GM23338 (cell line): ENCODE results near the gene ABI3. TPM values are rescaled to one million over a fixed set of nuclear protein-coding genes. Genes with fewer than 3 reads are reported as not detected.

Source experiments
- ATAC-seq: fragments of 200-7000 bp; cut with Tn5 transposase; 3 replicates; pipeline ENCODE4 v1.9.1; 2020
- DNase-seq: peaks from one replicate; pipeline ENCODE4 v3.0.0-alpha.2; 2015; ENCODE audit warnings: low spot score
- H2AFZ ChIP-seq: fragments of 200-600 bp; sonication (generic); 2 replicates; pipeline ENCODE4 v1.8.0; 2016; ENCODE audit warnings: antibody characterized with exemption, mild to moderate bottlenecking, moderate library complexity
- H3F3A ChIP-seq: fragments of 200-600 bp; sonication (generic); replicated peaks from 2 replicates; pipeline ENCODE4 v1.8.0; 2017; ENCODE audit warnings: antibody characterized with exemption, mixed run types, low read depth
- H3K27ac ChIP-seq: fragments of 200-600 bp; sonication (generic); 2 replicates; pipeline ENCODE4 v1.6.1; 2016; ENCODE audit warnings: low read depth
- H3K27me3 ChIP-seq: fragments of 200-600 bp; sonication (generic); 2 replicates; pipeline ENCODE4 v1.8.0; 2016; ENCODE audit warnings: mild to moderate bottlenecking, mixed run types, moderate library complexity; ENCODE audit not compliant: insufficient read depth
- H3K36me3 ChIP-seq: fragments of 200-600 bp; sonication (generic); 2 replicates; pipeline ENCODE4 v1.8.0; 2016; ENCODE audit warnings: mild to moderate bottlenecking; ENCODE audit not compliant: insufficient read depth
- H3K4me1 ChIP-seq: fragments of 200-600 bp; sonication (generic); 2 replicates; pipeline ENCODE4 v1.8.0; 2016; ENCODE audit warnings: mild to moderate bottlenecking, moderate library complexity; ENCODE audit not compliant: insufficient read depth
- H3K4me2 ChIP-seq: fragments of 200-600 bp; sonication (generic); 2 replicates; pipeline ENCODE4 v1.7.1; 2017; ENCODE audit warnings: mixed run types
- H3K4me3 ChIP-seq: fragments of 200-600 bp; sonication (generic); 2 replicates; pipeline ENCODE4 v1.6.1; 2016; ENCODE audit warnings: mixed run types
- H3K79me2 ChIP-seq: fragments of 200-600 bp; sonication (generic); replicated peaks from 2 replicates; pipeline ENCODE4 v1.8.0; 2017; ENCODE audit warnings: mild to moderate bottlenecking; ENCODE audit not compliant: insufficient read depth
- H3K9me2 ChIP-seq: fragments of 200-600 bp; sonication (generic); 2 replicates; pipeline ENCODE4 v1.8.0; 2017; ENCODE audit not compliant: insufficient read depth
- H4K20me1 ChIP-seq: fragments of 200-600 bp; sonication (generic); replicated peaks from 2 replicates; pipeline ENCODE4 v1.8.0; 2017; ENCODE audit warnings: mild to moderate bottlenecking; ENCODE audit not compliant: insufficient read depth
- H3K27ac Mint-ChIP-seq: 2 replicates; pipeline ENCODE4 v1.8.0; 2020; ENCODE audit warnings: inconsistent platforms, mild to moderate bottlenecking, moderate library complexity, mixed read lengths
- H3K27me3 Mint-ChIP-seq: 3 replicates; pipeline ENCODE4 v1.8.0; 2022; ENCODE audit warnings: low read depth, mild to moderate bottlenecking, moderate library complexity, mixed read lengths, inconsistent platforms; ENCODE audit not compliant: insufficient read depth, poor library complexity
- H3K36me3 Mint-ChIP-seq: 3 replicates; pipeline ENCODE4 v1.8.0; 2021; ENCODE audit warnings: low read depth, mild to moderate bottlenecking, inconsistent platforms, moderate library complexity, mixed read lengths
- H3K4me1 Mint-ChIP-seq: 3 replicates; pipeline ENCODE4 v1.8.0; 2020; ENCODE audit warnings: mild to moderate bottlenecking, inconsistent platforms, mixed read lengths
- H3K4me3 Mint-ChIP-seq: 3 replicates; pipeline ENCODE4 v1.8.0; 2021; ENCODE audit warnings: moderate library complexity, mild to moderate bottlenecking, inconsistent platforms, mixed read lengths
- H3K9me3 Mint-ChIP-seq: 3 replicates; pipeline ENCODE4 v1.8.0; 2020; ENCODE audit warnings: moderate library complexity, mild to moderate bottlenecking, inconsistent platforms, mixed read lengths
- CREB1 ChIP-seq: fragments of 250-450 bp; sonication (Bioruptor Pico); IDR thresholded peaks from 2 replicates; pipeline ENCODE4 v1.5.0; 2020; ENCODE audit warnings: low read depth, mild to moderate bottlenecking, moderate library complexity
- EZH2 ChIP-seq: fragments of 200-600 bp; sonication (generic); IDR thresholded peaks from one replicate; pipeline ENCODE4 v1.8.0; 2017; ENCODE audit warnings: antibody characterized with exemption, mild to moderate bottlenecking, low read depth; ENCODE audit not compliant: unreplicated experiment
- EZH2phosphoT487 ChIP-seq: fragments of 200-600 bp; sonication (generic); IDR thresholded peaks from one replicate; pipeline ENCODE4 v1.8.1; 2018; ENCODE audit warnings: antibody characterized with exemption; ENCODE audit not compliant: unreplicated experiment
- JUNB ChIP-seq: IDR thresholded peaks from one replicate; pipeline ENCODE4 v1.6.1; 2016; ENCODE audit warnings: antibody characterized with exemption; ENCODE audit not compliant: unreplicated experiment
- NANOG ChIP-seq: IDR thresholded peaks from 2 replicates; pipeline ENCODE4 v1.6.1; 2016; ENCODE audit warnings: antibody characterized with exemption, borderline replicate concordance
- POLR2AphosphoS5 ChIP-seq: IDR thresholded peaks from 2 replicates; pipeline ENCODE4 v1.6.1; 2016; ENCODE audit warnings: antibody characterized with exemption, low read depth
- STAT1 ChIP-seq: IDR thresholded peaks from one replicate; pipeline ENCODE4 v1.6.1; 2016; ENCODE audit warnings: antibody characterized with exemption; ENCODE audit not compliant: unreplicated experiment
- ZNF114 ChIP-seq: fragments of 250-450 bp; sonication (Bioruptor Pico); IDR thresholded peaks from 2 replicates; pipeline ENCODE4 v1.5.0; 2020; ENCODE audit warnings: mild to moderate bottlenecking, moderate library complexity
- ZNF331 ChIP-seq: fragments of 250-450 bp; sonication (Bioruptor Pico); IDR thresholded peaks from 2 replicates; pipeline ENCODE4 v1.5.0; 2020; ENCODE audit warnings: low read depth, mild to moderate bottlenecking, moderate library complexity
- polyA plus RNA-seq: library from polyadenylated mRNA; unstranded; fragments of >200 nt; fragmentation: Nextera tagmentation; extraction: Ambion mirVana; gene quantifications from 2 replicates; pipeline ENCODE4 v1.2.1, GENCODE V29; 2016
- total RNA-seq: library from RNA; depleted of rRNA; stranded (reverse); fragments of >200 nt; shearing (Covaris generic); gene quantifications from 2 replicates; pipeline ENCODE4 v1.2.3, GENCODE V29; 2014
- TF ChIP-seq, protein P1 (sequence below): IDR thresholded peaks from 2 replicates; pipeline ENCODE4 v1.6.1; 2016; ENCODE audit warnings: antibody characterized with exemption
- TF ChIP-seq, protein P2 (sequence below): IDR thresholded peaks from one replicate; pipeline ENCODE4 v1.6.1; 2018; ENCODE audit warnings: antibody characterized with exemption; ENCODE audit not compliant: unreplicated experiment
- TF ChIP-seq, protein P3 (sequence below): fragments of 250-450 bp; sonication (Bioruptor Pico); IDR thresholded peaks from 2 replicates; pipeline ENCODE4 v1.5.0; 2020; ENCODE audit warnings: mild to moderate bottlenecking, moderate library complexity
- TF ChIP-seq, protein P4 (sequence below), 2 experiments: fragments of 200-600 bp in 1 of 2; sonication (generic) in 1 of 2; conservative IDR thresholded peaks; 2 replicates each; pipeline versions ENCODE4 v1.5.1 to v1.6.1; 2016 to 2017; ENCODE audit warnings: antibody characterized with exemption in 2 of 2, low read depth in 2 of 2, mild to moderate bottlenecking in 2 of 2, moderate library complexity in 1 of 2

Gene ABI3
- total and polyA plus RNA-seq, 2 experiments from 2014 or later, result 1.8 to 3.0 TPM

DNA sequence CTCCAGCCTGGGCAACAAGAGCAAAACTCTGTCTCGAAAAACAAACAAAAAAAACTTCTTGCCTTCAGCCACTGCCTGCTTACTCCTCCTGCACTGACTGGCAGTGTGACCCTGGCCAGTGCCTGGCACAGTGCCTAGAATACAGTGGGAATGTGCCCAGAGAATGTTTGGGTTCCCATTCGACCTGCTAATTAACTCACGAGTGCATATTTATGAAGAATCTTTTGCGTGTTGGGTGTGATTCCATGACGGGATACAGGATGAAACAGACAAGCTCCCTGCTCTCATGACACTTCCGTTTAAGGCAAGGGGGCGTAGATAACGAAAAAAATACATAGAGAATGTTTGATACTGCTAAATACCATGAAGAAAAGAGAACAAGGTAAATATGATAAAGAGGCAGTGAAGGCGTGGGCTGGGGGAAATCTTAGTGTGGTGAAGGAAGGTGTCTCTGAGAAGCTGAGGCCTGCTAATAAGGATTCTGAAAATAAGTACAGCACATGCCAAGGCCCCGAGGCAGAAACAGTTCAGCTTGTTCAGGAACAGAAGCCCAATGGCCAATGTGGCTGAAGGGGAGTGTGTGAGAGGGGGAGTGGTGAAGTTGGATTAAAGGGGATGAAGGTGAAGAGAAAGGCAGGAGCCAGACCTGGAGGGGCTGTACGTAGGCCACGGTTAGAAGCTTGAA is 4.3 kb downstream of the ABI3 start:
- no peaks in the 10 kb centered on the region for H3K79me2 ChIP-seq
- no peak overlapping the region for H3K27ac Mint-ChIP-seq
- no peaks in the 10 kb centered on the region for H3K27me3 ChIP-seq
- TF ChIP-seq JUNB, result no peak
- TF ChIP-seq ZNF331 (CRISPR knock-in tag), result no peak
- TF ChIP-seq EZH2phosphoT487, result no peak
- TF ChIP-seq, protein P1, sequence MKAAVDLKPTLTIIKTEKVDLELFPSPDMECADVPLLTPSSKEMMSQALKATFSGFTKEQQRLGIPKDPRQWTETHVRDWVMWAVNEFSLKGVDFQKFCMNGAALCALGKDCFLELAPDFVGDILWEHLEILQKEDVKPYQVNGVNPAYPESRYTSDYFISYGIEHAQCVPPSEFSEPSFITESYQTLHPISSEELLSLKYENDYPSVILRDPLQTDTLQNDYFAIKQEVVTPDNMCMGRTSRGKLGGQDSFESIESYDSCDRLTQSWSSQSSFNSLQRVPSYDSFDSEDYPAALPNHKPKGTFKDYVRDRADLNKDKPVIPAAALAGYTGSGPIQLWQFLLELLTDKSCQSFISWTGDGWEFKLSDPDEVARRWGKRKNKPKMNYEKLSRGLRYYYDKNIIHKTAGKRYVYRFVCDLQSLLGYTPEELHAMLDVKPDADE, result no peak
- TF ChIP-seq STAT1, result no peak
- TF ChIP-seq, protein P2, sequence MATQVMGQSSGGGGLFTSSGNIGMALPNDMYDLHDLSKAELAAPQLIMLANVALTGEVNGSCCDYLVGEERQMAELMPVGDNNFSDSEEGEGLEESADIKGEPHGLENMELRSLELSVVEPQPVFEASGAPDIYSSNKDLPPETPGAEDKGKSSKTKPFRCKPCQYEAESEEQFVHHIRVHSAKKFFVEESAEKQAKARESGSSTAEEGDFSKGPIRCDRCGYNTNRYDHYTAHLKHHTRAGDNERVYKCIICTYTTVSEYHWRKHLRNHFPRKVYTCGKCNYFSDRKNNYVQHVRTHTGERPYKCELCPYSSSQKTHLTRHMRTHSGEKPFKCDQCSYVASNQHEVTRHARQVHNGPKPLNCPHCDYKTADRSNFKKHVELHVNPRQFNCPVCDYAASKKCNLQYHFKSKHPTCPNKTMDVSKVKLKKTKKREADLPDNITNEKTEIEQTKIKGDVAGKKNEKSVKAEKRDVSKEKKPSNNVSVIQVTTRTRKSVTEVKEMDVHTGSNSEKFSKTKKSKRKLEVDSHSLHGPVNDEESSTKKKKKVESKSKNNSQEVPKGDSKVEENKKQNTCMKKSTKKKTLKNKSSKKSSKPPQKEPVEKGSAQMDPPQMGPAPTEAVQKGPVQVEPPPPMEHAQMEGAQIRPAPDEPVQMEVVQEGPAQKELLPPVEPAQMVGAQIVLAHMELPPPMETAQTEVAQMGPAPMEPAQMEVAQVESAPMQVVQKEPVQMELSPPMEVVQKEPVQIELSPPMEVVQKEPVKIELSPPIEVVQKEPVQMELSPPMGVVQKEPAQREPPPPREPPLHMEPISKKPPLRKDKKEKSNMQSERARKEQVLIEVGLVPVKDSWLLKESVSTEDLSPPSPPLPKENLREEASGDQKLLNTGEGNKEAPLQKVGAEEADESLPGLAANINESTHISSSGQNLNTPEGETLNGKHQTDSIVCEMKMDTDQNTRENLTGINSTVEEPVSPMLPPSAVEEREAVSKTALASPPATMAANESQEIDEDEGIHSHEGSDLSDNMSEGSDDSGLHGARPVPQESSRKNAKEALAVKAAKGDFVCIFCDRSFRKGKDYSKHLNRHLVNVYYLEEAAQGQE, result no peak
- TF ChIP-seq, protein P3, sequence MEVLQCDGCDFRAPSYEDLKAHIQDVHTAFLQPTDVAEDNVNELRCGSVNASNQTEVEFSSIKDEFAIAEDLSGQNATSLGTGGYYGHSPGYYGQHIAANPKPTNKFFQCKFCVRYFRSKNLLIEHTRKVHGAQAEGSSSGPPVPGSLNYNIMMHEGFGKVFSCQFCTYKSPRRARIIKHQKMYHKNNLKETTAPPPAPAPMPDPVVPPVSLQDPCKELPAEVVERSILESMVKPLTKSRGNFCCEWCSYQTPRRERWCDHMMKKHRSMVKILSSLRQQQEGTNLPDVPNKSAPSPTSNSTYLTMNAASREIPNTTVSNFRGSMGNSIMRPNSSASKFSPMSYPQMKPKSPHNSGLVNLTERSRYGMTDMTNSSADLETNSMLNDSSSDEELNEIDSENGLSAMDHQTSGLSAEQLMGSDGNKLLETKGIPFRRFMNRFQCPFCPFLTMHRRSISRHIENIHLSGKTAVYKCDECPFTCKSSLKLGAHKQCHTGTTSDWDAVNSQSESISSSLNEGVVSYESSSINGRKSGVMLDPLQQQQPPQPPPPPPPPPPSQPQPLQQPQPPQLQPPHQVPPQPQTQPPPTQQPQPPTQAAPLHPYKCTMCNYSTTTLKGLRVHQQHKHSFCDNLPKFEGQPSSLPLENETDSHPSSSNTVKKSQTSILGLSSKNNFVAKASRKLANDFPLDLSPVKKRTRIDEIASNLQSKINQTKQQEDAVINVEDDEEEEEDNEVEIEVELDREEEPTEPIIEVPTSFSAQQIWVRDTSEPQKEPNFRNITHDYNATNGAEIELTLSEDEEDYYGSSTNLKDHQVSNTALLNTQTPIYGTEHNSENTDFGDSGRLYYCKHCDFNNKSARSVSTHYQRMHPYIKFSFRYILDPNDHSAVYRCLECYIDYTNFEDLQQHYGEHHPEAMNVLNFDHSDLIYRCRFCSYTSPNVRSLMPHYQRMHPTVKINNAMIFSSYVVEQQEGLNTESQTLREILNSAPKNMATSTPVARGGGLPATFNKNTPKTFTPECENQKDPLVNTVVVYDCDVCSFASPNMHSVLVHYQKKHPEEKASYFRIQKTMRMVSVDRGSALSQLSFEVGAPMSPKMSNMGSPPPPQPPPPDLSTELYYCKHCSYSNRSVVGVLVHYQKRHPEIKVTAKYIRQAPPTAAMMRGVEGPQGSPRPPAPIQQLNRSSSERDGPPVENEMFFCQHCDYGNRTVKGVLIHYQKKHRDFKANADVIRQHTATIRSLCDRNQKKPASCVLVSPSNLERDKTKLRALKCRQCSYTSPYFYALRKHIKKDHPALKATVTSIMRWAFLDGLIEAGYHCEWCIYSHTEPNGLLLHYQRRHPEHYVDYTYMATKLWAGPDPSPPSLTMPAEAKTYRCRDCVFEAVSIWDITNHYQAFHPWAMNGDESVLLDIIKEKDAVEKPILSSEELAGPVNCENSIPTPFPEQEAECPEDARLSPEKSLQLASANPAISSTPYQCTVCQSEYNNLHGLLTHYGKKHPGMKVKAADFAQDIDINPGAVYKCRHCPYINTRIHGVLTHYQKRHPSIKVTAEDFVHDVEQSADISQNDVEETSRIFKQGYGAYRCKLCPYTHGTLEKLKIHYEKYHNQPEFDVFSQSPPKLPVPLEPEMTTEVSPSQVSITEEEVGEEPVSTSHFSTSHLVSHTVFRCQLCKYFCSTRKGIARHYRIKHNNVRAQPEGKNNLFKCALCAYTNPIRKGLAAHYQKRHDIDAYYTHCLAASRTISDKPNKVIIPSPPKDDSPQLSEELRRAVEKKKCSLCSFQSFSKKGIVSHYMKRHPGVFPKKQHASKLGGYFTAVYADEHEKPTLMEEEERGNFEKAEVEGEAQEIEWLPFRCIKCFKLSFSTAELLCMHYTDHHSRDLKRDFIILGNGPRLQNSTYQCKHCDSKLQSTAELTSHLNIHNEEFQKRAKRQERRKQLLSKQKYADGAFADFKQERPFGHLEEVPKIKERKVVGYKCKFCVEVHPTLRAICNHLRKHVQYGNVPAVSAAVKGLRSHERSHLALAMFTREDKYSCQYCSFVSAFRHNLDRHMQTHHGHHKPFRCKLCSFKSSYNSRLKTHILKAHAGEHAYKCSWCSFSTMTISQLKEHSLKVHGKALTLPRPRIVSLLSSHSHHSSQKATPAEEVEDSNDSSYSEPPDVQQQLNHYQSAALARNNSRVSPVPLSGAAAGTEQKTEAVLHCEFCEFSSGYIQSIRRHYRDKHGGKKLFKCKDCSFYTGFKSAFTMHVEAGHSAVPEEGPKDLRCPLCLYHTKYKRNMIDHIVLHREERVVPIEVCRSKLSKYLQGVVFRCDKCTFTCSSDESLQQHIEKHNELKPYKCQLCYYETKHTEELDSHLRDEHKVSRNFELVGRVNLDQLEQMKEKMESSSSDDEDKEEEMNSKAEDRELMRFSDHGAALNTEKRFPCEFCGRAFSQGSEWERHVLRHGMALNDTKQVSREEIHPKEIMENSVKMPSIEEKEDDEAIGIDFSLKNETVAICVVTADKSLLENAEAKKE (CRISPR knock-in tag), result no peak
- no peak for TF ChIP-seq EZH2
- no peak for TF ChIP-seq ZNF114 (CRISPR knock-in tag)
- TF ChIP-seq, protein P4, sequence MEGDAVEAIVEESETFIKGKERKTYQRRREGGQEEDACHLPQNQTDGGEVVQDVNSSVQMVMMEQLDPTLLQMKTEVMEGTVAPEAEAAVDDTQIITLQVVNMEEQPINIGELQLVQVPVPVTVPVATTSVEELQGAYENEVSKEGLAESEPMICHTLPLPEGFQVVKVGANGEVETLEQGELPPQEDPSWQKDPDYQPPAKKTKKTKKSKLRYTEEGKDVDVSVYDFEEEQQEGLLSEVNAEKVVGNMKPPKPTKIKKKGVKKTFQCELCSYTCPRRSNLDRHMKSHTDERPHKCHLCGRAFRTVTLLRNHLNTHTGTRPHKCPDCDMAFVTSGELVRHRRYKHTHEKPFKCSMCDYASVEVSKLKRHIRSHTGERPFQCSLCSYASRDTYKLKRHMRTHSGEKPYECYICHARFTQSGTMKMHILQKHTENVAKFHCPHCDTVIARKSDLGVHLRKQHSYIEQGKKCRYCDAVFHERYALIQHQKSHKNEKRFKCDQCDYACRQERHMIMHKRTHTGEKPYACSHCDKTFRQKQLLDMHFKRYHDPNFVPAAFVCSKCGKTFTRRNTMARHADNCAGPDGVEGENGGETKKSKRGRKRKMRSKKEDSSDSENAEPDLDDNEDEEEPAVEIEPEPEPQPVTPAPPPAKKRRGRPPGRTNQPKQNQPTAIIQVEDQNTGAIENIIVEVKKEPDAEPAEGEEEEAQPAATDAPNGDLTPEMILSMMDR (conservative IDR thresholded peaks at IDR 0.05; ENCODE audit: low read depth in 2 of 2), result no peak
- TF ChIP-seq CREB1 (CRISPR knock-in tag), result no peak
- TF ChIP-seq NANOG, result no peak
- TF ChIP-seq POLR2AphosphoS5, result no peak
- DNase-seq (no peak), ATAC-seq (no peak)
- H3K27ac ChIP-seq, result no peak overlapping the region
- no peaks in the 10 kb centered on the region for H3K9me3 Mint-ChIP-seq
- no peaks in the 10 kb centered on the region; the same call in 1 of the 2 replicates for H3K36me3 ChIP-seq
- no peak overlapping the region for H3K4me3 ChIP-seq
- no peak overlapping the region; the same call in 2 of the 3 replicates for H3K4me3 Mint-ChIP-seq
- peaks cover 22% of the 10 kb centered on the region for H3K27me3 Mint-ChIP-seq
- H3K4me1 ChIP-seq, result peaks cover 34% of the 10 kb centered on the region
- H3K4me2 ChIP-seq, result no peak overlapping the region
- H3K9me2 ChIP-seq, result no peaks in the 10 kb centered on the region
- H2AFZ ChIP-seq, result no peak overlapping the region
- H3K36me3 Mint-ChIP-seq, result peaks cover 4% of the 10 kb centered on the region; the same call in 1 of the 3 replicates
- no peaks in the 10 kb centered on the region for H3F3A ChIP-seq
- peaks cover 50% of the 10 kb centered on the region for H3K4me1 Mint-ChIP-seq
- no peaks in the 10 kb centered on the region for H4K20me1 ChIP-seq
